GM10847 (cell line): ENCODE results near the gene TOR2A.

Experiments used
- POLR2A ChIP-seq: IDR thresholded peaks from 2 replicates; pipeline ENCODE4 v1.6.1; 2011; ENCODE audit not compliant: insufficient read length; ENCODE audit errors: extremely low read depth

Gene TOR2A

DNA sequence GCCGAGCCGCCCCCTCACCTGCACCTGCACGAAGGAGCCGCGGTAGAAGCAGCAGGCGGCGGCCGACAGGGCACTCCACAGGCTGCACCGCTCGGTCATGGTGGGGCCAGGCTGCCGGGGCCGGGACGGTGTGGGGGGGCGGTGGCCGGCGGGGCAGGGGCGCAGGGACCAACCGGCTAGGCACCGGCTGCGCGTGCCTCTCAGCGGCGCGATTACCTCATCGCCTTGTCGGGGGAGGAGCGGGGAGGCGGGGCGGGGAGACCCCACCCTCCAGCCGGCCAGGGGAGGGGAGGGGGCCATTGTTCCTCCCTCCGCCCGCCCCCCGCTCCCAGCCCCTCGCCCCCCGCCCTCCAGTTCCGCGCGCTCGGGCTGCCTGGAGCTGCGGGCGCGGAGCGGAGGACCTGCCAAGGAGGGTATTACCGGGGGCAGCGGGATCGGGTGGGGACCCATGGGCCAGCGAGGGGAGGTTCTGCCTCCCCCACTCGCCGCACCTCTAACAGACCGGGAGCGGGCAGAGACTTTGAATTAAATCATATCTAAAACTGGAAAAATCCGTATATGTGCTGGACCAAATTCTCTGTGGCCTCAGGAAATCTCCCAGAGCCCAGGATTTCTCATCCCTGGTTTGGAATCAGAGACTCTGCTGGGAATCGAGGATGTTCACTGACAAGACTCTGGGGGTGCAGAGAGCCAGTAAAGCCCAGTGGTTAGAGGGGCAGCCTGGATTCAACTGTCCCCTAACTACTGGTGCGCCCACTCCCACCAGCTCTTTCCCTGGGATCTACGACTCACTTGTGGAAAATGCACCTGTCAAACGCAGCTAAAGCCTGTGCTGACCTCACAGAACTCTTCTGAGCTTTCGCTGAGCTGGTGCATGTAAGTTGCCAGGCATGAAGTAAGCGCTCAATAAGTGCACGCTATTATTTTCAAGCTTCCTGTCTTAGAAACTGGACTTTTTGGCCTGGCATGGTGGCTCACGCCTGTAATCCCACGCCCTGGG, 20.3 kb upstream of the TOR2A start:
- TF ChIP-seq POLR2A = no peak

DNA sequence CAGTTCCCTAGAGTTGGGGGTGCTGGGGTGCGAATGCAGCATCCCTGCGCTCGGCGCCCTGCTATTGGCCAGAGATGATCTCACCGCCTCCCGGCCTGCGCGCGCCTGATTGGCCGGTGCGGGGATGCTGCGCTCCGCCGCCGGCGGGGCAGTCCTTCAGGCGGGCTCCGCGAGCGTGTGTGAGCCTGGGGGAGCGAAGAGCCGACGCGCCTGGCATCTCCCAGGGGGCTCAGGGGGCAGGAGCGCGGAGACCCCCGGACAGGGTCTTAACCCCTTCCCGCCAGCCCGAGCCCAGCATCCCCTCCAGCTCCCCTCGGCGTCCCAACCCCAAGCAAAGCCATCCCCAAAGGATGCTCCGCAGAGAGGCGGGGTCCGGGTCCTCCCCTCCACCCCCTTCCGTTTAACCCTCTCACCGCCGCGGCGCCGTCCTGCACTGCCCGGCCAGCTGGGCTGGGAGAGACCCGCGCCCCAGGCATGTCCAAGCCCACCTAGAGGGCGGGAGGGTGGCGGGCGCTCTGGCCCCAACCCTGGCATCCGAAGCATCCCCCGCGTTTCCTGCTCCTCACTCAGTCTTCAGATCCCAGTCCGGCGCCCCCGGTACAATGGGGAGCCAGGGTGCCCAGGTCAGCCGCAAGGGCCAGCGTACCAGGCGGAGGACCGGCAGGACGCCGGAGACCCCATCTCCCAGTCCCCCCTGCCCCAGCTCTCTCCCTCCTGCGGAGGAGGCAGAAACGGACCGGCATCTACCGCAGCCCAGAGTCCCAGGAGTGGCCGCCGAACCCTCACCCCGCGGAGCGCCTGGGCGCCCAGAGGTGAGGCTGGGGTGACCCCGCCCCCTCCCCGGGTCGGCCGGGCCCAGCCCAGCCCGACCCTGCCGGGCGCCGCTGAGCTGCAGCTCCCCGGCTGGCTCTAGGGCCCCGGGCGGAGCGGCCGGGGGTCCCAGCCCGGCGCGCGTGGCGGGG, 19.3 kb upstream of the TOR2A start:
- TF ChIP-seq POLR2A = no peak

DNA sequence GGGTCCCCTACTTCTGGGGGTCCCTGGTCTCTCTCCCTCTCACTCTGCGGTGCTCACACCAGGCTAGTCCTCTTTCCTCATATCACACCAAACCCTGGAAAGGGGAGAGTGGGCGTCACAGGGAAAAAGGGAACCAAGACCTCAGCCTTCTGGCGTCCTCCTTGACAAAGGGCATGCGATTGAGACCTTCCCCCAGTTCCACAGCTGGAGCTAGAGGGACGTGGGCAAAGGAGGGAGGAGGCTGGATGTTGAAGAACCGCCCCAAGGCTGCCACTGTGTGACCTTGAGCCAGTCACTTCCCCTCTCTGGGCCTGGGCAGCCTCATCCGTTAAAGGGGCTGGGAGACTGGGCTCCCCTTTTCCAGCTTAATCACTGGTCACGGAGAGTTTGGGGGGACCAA, 18.5 kb upstream of the TOR2A start:
- TF ChIP-seq POLR2A = no peak

DNA sequence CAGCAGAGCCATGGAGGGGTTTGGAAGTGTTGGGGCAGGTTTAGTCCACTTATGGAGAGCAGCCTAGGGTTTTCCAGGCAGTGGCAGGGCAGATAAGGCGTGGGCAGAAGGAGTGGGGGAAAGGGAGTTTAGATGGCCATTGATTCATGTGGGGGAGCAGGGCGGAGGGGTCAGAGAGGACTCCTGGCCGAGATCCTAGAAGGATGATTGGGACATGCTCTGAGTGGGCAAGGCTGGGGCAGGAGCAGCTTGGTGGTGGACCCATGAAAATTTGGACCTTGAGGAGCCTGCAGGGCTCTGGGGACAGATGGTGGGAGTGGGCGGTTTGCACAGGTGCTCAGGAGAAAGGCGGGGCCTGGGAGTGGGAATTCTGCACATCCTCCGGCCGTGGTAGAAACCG, 18.1 kb upstream of the TOR2A start:
- TF ChIP-seq POLR2A = no peak

DNA sequence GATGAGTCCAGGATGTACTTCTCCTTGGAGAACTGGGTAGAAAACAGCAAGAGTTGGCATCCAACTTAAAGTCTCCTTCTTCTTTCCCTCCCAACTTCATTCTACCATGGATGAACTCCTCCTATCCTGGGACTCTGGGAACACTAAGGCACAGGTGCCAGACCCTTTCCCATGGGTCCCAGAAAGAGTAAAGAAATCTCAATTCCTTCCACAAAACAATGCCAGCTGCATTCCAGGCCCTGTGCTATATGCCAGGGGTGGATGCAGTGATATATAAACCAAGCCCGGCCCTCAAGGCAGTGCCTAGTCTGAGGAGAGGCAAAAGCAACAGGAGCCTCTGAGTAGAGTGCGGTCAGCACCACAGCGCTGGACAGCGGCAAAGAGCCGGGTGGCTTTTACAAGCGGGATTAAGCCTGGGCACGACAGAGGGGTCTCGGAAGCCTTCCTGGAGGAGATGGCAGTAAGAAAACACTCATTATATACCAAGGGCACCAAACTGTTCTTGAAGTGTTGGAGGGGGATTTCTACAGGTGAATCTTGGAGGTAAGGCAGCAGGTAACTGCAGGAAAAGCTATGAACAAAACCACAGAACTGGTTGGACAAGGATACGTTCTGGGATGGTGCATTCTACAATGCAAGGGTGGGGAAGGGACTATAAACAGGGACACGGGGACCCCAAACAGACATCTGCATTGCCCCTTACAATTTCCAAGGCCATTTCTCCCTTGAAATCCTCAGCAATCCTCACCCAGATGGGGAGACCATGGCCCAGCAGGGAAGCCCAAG, 16.4 kb upstream of the TOR2A start:
- no peak for TF ChIP-seq POLR2A

DNA sequence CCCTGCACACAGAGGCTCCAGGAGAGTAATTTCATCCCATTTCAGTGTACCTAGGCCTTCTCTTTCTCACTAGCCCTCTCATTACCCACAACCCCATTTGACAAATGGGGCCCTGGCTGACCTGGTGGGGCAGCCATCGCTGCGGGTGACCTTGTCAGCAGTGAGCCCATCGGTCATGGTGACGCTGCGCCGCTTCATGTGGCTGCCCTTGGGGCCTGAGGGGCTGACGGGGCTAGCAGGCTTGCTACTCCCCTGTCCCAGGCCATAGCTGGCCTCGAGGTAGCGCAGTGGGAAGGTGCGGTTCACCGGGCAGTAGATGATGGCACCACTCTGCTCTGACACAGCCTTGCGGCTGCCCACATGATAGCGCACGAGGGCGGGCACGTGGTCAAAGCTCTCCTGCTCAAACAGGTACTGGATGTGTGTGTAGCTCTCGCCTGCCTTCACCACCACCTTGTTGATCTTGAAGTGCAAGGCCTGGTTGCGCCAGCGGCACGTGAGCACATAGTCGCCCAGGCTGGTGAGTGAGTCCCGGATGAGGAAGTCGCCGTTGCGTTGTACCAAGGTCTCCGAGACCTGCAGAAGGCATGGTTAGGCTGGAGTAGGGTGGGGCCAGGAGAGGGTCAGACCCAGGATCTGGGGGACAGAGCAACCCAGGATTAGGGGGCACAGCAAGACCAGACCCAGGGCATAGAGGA, 14.1 kb upstream of the TOR2A start:
- TF ChIP-seq POLR2A = no peak

DNA sequence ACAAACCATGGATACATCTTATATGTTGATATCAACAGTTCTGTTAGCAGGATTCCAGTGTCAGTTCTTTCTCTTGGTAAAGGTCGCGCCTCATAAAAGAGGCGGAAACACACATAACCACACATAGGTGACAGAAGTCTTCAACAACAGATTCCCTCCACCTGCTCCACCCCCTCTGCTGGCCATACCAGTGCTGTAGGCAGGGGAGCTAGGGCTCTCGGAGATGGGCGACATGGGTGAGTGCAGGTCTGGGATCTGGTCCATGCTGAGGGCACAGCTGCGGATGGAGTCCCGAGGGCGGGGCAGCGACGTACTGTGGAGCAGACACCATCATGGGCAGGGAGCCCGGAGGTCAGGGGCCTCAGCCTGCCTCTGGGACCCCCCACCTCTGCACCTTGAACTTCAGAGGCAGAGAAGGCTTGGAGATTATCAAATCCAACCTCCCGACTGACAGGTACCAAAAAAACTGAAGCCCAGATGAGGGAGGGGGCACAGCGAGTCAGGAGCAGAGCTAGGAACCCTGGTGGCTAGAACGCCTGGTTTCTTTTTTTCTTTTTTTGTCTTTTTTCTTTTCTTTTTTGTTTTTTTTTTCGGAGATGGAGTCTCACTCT, 12.0 kb upstream of the TOR2A start:
- no peak for TF ChIP-seq POLR2A

DNA sequence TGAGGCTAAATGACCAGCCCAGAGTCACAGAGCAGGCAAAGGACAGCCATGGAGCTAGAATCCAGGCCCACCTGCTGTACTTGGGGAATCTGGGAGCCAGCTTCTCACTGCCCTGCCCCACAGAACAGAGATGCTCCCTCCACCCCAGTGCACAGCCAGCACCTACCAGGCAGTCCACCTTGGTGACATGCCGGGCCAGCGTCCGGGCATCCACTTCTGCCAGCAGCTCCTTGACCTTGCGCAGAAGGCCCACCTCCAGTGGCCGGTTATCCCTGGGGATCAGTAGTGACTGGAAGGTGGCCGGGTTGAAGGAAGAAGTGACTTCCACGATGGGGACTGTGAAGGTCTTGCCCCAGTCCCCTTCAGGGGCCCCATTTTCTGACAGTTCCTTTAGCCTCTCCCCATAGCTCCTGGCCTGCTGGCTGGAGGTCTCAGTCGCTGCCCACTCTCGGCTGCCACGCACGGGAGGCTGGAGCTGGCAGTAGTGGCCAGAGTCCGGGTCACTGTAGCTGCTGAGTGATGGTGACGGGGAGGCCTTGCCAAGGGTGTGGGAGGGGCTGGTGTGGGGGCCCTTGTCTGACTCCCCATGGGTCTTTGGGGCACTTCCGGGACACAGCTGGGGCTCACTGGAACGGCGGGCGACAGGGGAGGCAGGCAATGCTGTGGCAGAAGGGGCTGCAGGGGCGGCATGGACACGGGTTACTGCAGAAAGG, 9.5 kb upstream of the TOR2A start:
- no peak for TF ChIP-seq POLR2A

DNA sequence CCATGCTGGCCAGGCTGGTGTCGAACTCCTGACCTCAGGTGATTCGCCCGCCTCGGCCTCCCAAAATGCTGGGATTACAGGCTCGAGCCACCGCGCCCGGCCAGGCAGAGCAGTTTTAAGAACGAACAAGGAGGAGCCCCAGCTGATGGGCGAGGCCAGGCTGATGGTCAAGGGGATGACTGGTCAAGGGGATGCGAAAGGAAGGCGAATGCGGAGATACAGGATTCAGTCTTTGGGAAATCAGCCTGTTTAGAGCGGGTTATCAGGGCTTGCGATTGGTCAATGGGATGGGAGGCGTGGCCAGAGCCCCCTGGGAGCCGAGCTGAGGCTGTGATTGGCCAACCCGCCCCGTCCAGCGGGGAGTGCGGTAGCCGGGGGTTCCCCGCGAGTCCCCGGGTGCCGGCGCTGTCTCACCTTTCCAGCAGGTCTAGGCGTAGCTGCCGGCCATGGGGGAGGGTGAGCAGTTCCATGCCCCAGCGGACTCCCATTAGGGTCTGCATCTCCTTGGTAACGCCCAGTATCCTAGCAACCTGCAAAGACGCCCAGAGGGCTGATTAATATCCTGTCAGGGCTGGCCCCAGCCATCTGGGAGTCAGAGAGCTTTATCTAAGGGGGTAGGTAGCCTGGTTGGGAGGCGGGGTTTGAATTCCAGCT, 7.5 kb upstream of the TOR2A start:
- no peak for TF ChIP-seq POLR2A

DNA sequence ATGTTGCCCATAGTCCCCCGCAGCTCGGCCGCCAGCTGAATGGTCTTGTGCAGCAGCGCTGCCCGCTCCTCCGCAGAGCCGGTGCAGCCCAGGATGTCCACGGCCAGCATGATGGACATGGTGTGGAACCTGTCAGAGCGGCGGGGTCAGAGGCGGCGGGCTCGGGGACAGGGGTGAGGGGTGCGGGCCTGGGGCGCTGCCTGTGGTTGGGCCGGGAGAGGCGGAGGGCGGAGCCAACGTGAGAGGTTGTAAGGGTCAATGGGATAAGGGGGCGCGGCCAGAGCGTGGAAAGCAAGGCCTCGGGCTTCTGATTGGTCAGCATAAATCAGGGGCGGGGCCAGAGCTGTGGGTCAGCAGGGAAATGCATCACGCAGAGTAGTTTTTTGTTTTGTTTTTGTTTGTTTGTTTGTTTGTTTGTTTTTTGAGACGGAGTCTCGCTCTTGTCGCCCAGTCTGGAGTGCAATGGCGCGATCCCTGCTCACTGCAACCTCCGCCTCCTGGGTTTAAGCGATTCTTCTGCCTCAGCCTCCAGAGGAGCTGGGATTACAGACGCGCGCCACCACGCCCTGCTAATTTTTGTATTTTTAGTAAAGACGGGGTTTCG, 6.8 kb upstream of the TOR2A start:
- TF ChIP-seq POLR2A = no peak

DNA sequence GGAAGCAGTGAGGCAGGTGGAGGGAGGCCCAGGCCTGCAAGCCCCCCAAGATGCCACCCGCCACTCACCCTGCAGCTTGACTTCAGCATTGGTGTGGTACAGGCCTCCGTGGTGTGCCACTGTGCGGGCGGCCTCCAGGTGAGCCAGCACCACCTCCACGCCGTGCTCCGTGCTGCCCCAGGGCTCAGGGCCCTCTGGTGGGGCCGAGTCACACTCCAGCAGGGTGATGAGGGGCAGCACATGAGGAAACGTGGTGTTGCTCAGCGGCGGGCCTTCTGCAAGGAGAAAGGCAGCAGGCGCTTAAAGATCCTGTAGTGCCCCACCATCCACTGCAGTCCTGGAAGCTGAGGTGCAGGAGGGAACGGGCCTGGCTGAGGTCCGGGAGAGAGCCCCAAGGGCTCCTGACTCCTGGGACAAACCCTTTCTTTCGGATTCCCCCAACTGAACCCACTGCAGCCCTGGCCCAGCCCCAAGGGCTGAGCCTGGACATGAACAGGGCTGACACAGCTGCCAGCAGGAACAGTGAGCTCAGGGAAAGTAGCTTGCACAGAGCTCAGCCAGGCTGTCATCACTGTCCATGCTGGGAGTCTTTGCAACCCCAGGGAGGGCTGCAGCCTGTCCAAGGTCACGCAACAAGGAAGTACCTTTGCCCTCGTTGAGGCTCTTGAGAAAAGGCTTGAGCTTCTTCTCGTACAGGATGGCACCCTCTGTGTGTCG, 4.7 kb upstream of the TOR2A start:
- no peak for TF ChIP-seq POLR2A

DNA sequence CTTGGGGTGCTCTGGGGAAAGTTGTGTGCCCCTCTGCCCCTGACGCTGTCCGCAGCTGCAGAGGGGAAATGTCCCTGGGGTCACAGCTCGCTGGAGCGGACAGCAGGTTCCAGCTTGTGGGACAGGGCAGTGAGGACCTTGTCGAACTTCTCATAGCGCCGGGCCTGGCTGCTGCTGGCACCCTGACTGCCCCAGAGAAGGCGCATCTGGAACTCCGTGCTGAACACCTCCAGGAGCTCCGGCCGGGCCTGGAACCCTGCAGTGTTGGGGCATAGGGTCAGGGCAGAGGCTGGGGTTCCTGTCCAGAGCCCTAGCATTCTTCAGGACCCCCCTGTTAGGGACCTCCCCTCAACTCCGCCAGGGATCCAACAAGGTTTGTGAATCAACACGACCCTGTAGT, 3.6 kb upstream of the TOR2A start:
- no peak for TF ChIP-seq POLR2A
